IMR-90 (cell line): ENCODE results near the gene CSTB. TPM values are rescaled to one million over a fixed set of nuclear protein-coding genes. Genes with fewer than 3 reads are reported as not detected.

Experiments
- ATAC-seq: fragments of 200-7000 bp; cut with Tn5 transposase; 2 replicates; pipeline ENCODE4 v1.9.1; 2020; ENCODE audit warnings: low read depth, mild to moderate bottlenecking, moderate library complexity
- BruUV-seq: library from RNA; stranded (reverse); fragments of 400-500 nt; replicated peaks from 2 replicates; lab custom pipeline; 2021; lab: Mats Ljungman, UMichigan
- CTCF ChIA-PET: fragments of 300-600 bp; formaldehyde crosslinking; extraction: SDS; loops from one replicate; lab custom pipeline; 2021; ENCODE audit warnings: antibody characterized with exemption; lab: Yijun Ruan, JAX
- POLR2A ChIA-PET: fragments of 300-600 bp; sonication (Branson Sonifier 250); formaldehyde crosslinking; loops from one replicate; lab custom pipeline; 2022; ENCODE audit warnings: antibody characterized with exemption; ENCODE audit not compliant: unreplicated experiment; lab: Charles Lee
- DNase-seq: peaks from one replicate; pipeline ENCODE4 v3.0.0; 2013
- H2AFZ ChIP-seq: replicated peaks from 2 replicates; pipeline ENCODE3; 2013; ENCODE audit warnings: low read length, mild to moderate bottlenecking; ENCODE audit not compliant: poor library complexity
- H2AK5ac ChIP-seq: 2 replicates; pipeline ENCODE4 v1.6.1; 2013; ENCODE audit warnings: low read depth, low read length, inconsistent platforms
- H2AK9ac ChIP-seq: replicated peaks from 2 replicates; pipeline ENCODE3; 2013; ENCODE audit warnings: mild to moderate bottlenecking, low read depth, low read length, moderate library complexity; ENCODE audit not compliant: poor library complexity
- H2BK120ac ChIP-seq: 2 replicates; pipeline ENCODE4 v1.6.1; 2013; ENCODE audit warnings: low read depth, low read length, inconsistent platforms
- H2BK15ac ChIP-seq: 3 replicates; pipeline ENCODE4 v1.6.1; 2013; ENCODE audit warnings: low read depth, low read length, inconsistent platforms
- H2BK20ac ChIP-seq: 2 replicates; pipeline ENCODE4 v1.6.1; 2013; ENCODE audit warnings: low read depth, mild to moderate bottlenecking, inconsistent platforms, low read length, moderate library complexity
- H2BK5ac ChIP-seq: 2 replicates; pipeline ENCODE4 v1.6.1; 2013; ENCODE audit warnings: mild to moderate bottlenecking, low read depth, low read length, inconsistent platforms; ENCODE audit not compliant: poor library complexity, severe bottlenecking
- H3K14ac ChIP-seq: replicated peaks from 2 replicates; pipeline ENCODE4 v1.6.1; 2013; ENCODE audit warnings: low read depth, low read length, inconsistent platforms
- H3K18ac ChIP-seq: 2 replicates; pipeline ENCODE4 v1.6.1; 2013; ENCODE audit warnings: low read depth, low read length, control low read depth
- H3K23ac ChIP-seq: 2 replicates; pipeline ENCODE4 v1.6.1; 2013; ENCODE audit warnings: low read depth, low read length, inconsistent platforms
- H3K27ac ChIP-seq: 2 replicates; pipeline ENCODE4 v1.5.1; 2013; ENCODE audit warnings: mild to moderate bottlenecking, control low read depth, low read length; ENCODE audit not compliant: insufficient read depth
- H3K27me3 ChIP-seq: 2 replicates; pipeline ENCODE4 v1.6.1; 2013; ENCODE audit warnings: low read length; ENCODE audit not compliant: control insufficient read depth, insufficient read depth
- H3K36me3 ChIP-seq: 2 replicates; pipeline ENCODE4 v1.6.1; 2013; ENCODE audit warnings: low read length, mixed read lengths; ENCODE audit not compliant: control insufficient read depth, insufficient read depth
- H3K4ac ChIP-seq: 2 replicates; pipeline ENCODE4 v1.6.1; 2013; ENCODE audit warnings: low read depth, low read length, inconsistent platforms
- H3K4me1 ChIP-seq: 2 replicates; pipeline ENCODE4 v1.6.1; 2013; ENCODE audit warnings: low read length, mixed read lengths; ENCODE audit not compliant: control insufficient read depth, insufficient read depth
- H3K4me2 ChIP-seq: 2 replicates; pipeline ENCODE4 v1.6.1; 2013; ENCODE audit warnings: low read depth, mild to moderate bottlenecking, control low read depth, low read length, moderate library complexity
- H3K4me3 ChIP-seq: 2 replicates; pipeline ENCODE4 v1.5.1; 2013; ENCODE audit warnings: low read depth, mild to moderate bottlenecking, control low read depth, low read length, moderate library complexity; ENCODE audit not compliant: insufficient read depth
- H3K56ac ChIP-seq: 2 replicates; pipeline ENCODE4 v1.6.1; 2013; ENCODE audit warnings: low read length, inconsistent platforms; ENCODE audit not compliant: insufficient read depth; ENCODE audit errors: extremely low read depth
- H3K79me1 ChIP-seq, 2 experiments: 2 replicates each; pipeline ENCODE4 v1.6.1; 2013; ENCODE audit warnings: low read length in 2 of 2, inconsistent platforms in 1 of 2, low read depth in 1 of 2
- H3K9ac ChIP-seq: 2 replicates; pipeline ENCODE4 v1.6.1; 2013; ENCODE audit warnings: low read depth, low read length, control low read depth
- H3K9me1 ChIP-seq: 2 replicates; pipeline ENCODE4 v1.6.1; 2013; ENCODE audit warnings: low read length, inconsistent platforms; ENCODE audit not compliant: insufficient read depth
- H3K9me3 ChIP-seq: 2 replicates; pipeline ENCODE4 v1.6.1; 2013; ENCODE audit warnings: low read length; ENCODE audit not compliant: control insufficient read depth, insufficient read depth
- H4K20me1 ChIP-seq: 2 replicates; pipeline ENCODE4 v1.6.1; 2013; ENCODE audit warnings: low read length, inconsistent platforms; ENCODE audit not compliant: insufficient read depth
- H4K5ac ChIP-seq: 2 replicates; pipeline ENCODE4 v1.6.1; 2013; ENCODE audit warnings: mild to moderate bottlenecking, low read depth, low read length, control low read depth
- H4K8ac ChIP-seq, 2 experiments: 2 replicates each; pipeline ENCODE4 v1.6.1; 2013; ENCODE audit warnings: low read depth in 2 of 2, low read length in 2 of 2, control low read depth in 1 of 2, inconsistent platforms in 1 of 2
- H4K91ac ChIP-seq: 2 replicates; pipeline ENCODE4 v1.6.1; 2013; ENCODE audit warnings: low read depth, low read length, inconsistent platforms; ENCODE audit not compliant: insufficient read depth
- CEBPB ChIP-seq: IDR thresholded peaks from 2 replicates; pipeline ENCODE4 v1.6.1; 2012; ENCODE audit warnings: low read depth, low read length, improper control_type of control experiment
- CHD1 ChIP-seq: IDR thresholded peaks from 2 replicates; pipeline ENCODE4 v1.6.1; 2012; ENCODE audit warnings: low read depth, low read length, improper control_type of control experiment
- FOS ChIP-seq: fragments of 150-350 bp; IDR thresholded peaks from 2 replicates; pipeline ENCODE4 v1.6.1; 2016; ENCODE audit warnings: low read depth, low read length
- MAFK ChIP-seq: IDR thresholded peaks from 2 replicates; pipeline ENCODE4 v1.6.1; 2012; ENCODE audit warnings: low read depth, low read length, improper control_type of control experiment
- NFE2L2 ChIP-seq: fragments of 150-350 bp; IDR thresholded peaks from 2 replicates; pipeline ENCODE4 v1.6.1; 2016; ENCODE audit warnings: low read depth, mild to moderate bottlenecking, low read length
- RAD21 ChIP-seq: IDR thresholded peaks from 2 replicates; pipeline ENCODE4 v1.6.1; 2012; ENCODE audit warnings: low read length, improper control_type of control experiment
- RCOR1 ChIP-seq: IDR thresholded peaks from 2 replicates; pipeline ENCODE4 v1.6.1; 2012; ENCODE audit warnings: mild to moderate bottlenecking, low read length, improper control_type of control experiment; ENCODE audit not compliant: insufficient replicate concordance
- RFX5 ChIP-seq: IDR thresholded peaks from 2 replicates; pipeline ENCODE4 v1.8.0; 2012; ENCODE audit warnings: low read depth, mild to moderate bottlenecking, low read length, moderate library complexity
- SMC3 ChIP-seq: fragments of 150-350 bp; IDR thresholded peaks from 2 replicates; pipeline ENCODE4 v1.6.1; 2016; ENCODE audit warnings: low read depth, mild to moderate bottlenecking, antibody characterized with exemption, low read length, moderate library complexity
- USF2 ChIP-seq: fragments of 150-350 bp; IDR thresholded peaks from 2 replicates; pipeline ENCODE4 v1.6.1; 2017; ENCODE audit warnings: mild to moderate bottlenecking, antibody characterized with exemption, low read length, low read depth
- WGBS, 2 experiments: methylation state at CpG; one replicate each; pipeline versions ENCODE4 v1.1.5 to v1.1.7; 2013; ENCODE audit warnings: missing lambda C conversion rate in 2 of 2; ENCODE audit not compliant: insufficient read length in 1 of 2; ENCODE audit errors: extremely low coverage in 2 of 2; 5-methylcytosine and 5-hydroxymethylcytosine counted together
- dilution Hi-C: fragments of 300-500 bp; cut with HindIII; formaldehyde crosslinking; loops from one replicate; pipeline ENCODE4 v1.14.3; 2018; ENCODE audit warnings: low sequenced_read_pairs; ENCODE audit not compliant: unreplicated experiment
- in situ Hi-C: fragments of 300-500 bp; cut with MboI; formaldehyde crosslinking; loops from 3 replicates; pipeline ENCODE4 v1.14.3; 2019; ENCODE audit warnings: low sequenced_read_pairs, inconsistent platforms, mixed read lengths
- intact Hi-C: fragments of 100-400 bp; cut with micrococcal nuclease; formaldehyde crosslinking; loops from 2 replicates; pipeline ENCODE4 v1.10.0; 2022
- polyA plus RNA-seq, 3 experiments: library from polyadenylated mRNA; depleted of rRNA; stranded (reverse); fragments of >200 nt; gene quantifications; 2 replicates each; pipeline ENCODE4 v1.2.3, GENCODE V29; 2012; ENCODE audit warnings: low replicate concordance in 1 of 3
- total RNA-seq: library from RNA; depleted of rRNA; stranded (reverse); fragments of >200 nt; gene quantifications from 2 replicates; pipeline ENCODE4 v1.2.3, GENCODE V29; 2012

Gene CSTB
- total and polyA plus RNA-seq, 2 of the 4 experiments (the other 2 are of a cell fraction) = 6.1 to 71.7 TPM

- TF ChIP-seq RFX5 = no peak
Measured at GRCh38 chr21:43814215-43815106, 38.4 kb upstream of the CSTB start (continued).

GRCh38 chr21:43813656-43813980, 37.5 kb upstream of the CSTB start:
- ATAC-seq = no peak
- no peak overlapping the region; the same call in 2 of the 3 replicates for H2BK15ac ChIP-seq
- H3K14ac ChIP-seq = no peak overlapping the region
- no peak overlapping the region for H3K18ac ChIP-seq
- H3K23ac ChIP-seq = no peak overlapping the region
- TF ChIP-seq MAFK (no peak), NFE2L2 (no peak), CHD1 (no peak), CEBPB (no peak), FOS (no peak), RAD21 (no peak), USF2 (no peak), SMC3 (no peak), RCOR1 (no peak), RFX5 (no peak)
- H3K36me3 ChIP-seq = no peaks in the 10 kb centered on the region
- H2AFZ ChIP-seq = peak overlapping the region; percentile 11
- no peaks in the 10 kb centered on the region for H3K9me1 ChIP-seq
- no peaks in the 10 kb centered on the region for H3K79me1 ChIP-seq
- no peak overlapping the region for H3K56ac ChIP-seq
- no peak overlapping the region for H3K27ac ChIP-seq
- H4K8ac ChIP-seq = no peak overlapping the region
- H2BK5ac ChIP-seq = no peak overlapping the region
- no peak overlapping the region for H4K5ac ChIP-seq
- no peaks in the 10 kb centered on the region; the same call in 1 of the 2 replicates for H3K27me3 ChIP-seq
- in situ Hi-C loops = no loop called here
- CTCF ChIA-PET = no interaction called here
- no peak overlapping the region for H3K4ac ChIP-seq
- WGBS, 2 experiments = no CpG with 5 or more reads among the region's 5 CpGs
- H3K4me2 ChIP-seq = no peak overlapping the region
- peaks cover 4% of the 10 kb centered on the region for H3K9me3 ChIP-seq
- H3K4me1 ChIP-seq = peaks cover 2% of the 10 kb centered on the region; the same call in 1 of the 2 replicates
- H2BK20ac ChIP-seq = no peak overlapping the region
- no peak overlapping the region for H4K91ac ChIP-seq
- dilution Hi-C loops = no loop called here
- no peak for DNase-seq
- POLR2A ChIA-PET = no interaction called here
- intact Hi-C loops = no loop called here
- H3K9ac ChIP-seq = no peak overlapping the region
- no TSS peak for BruUV-seq
- peaks cover 7% of the 10 kb centered on the region for H4K20me1 ChIP-seq
- no peak overlapping the region for H2BK120ac ChIP-seq
- H3K4me3 ChIP-seq = no peak overlapping the region
- no peak overlapping the region for H2AK5ac ChIP-seq
- no peak overlapping the region for H2AK9ac ChIP-seq
